Stimulated activated CD8-positive, alpha-beta memory T cell treated with anti-CD3 and anti-CD28 coated beads, Interleukin-15, amount 100 ng/mL, for 24 hours (primary cell): ENCODE measurements around the gene ACACB.

ENCODE experiments used
- DNase-seq: peaks from one replicate; pipeline ENCODE4 v3.0.0-alpha.2; 2020; ENCODE audit warnings: low read depth

Gene ACACB

GRCh38 chr12:109278912-109279311, 162.5 kb downstream of the ACACB start:
- DNase-seq, result no peak

GRCh38 chr12:109279525-109279924, 163.1 kb downstream of the ACACB start:
- DNase-seq, result no peak

GRCh38 chr12:109281452-109281851, 165.1 kb downstream of the ACACB start:
- DNase-seq, result no peak

GRCh38 chr12:109284392-109284791, 168.0 kb downstream of the ACACB start:
- DNase-seq, result no peak

GRCh38 chr12:109286252-109286651, 169.9 kb downstream of the ACACB start:
- DNase-seq, result no peak

- no peak for DNase-seq
These were observed 170.3 kb downstream of the ACACB start for GRCh38 chr12:109286652-109287051.

GRCh38 chr12:109287181-109287580, 170.8 kb downstream of the ACACB start:
- no peak for DNase-seq

GRCh38 chr12:109287811-109288469, 171.6 kb downstream of the ACACB start:
- no peak for DNase-seq

GRCh38 chr12:109288571-109288970, 172.2 kb downstream of the ACACB start:
- no peak for DNase-seq

- DNase-seq, result no peak
These were observed 172.6 kb downstream of the ACACB start for GRCh38 chr12:109289004-109289403.

- DNase-seq, result no peak
These were observed 173.2 kb downstream of the ACACB start for GRCh38 chr12:109289551-109289950.

- DNase-seq, result no peak
These were observed 173.7 kb downstream of the ACACB start for GRCh38 chr12:109290061-109290460.

GRCh38 chr12:109291117-109291516, 174.7 kb downstream of the ACACB start:
- no peak for DNase-seq

- DNase-seq, result no peak
These were observed 175.3 kb downstream of the ACACB start for GRCh38 chr12:109291521-109292341.

GRCh38 chr12:109292342-109292711, 175.9 kb downstream of the ACACB start:
- no peak for DNase-seq

- DNase-seq, result no peak
These were observed 176.7 kb downstream of the ACACB start for GRCh38 chr12:109293106-109293505.

GRCh38 chr12:109294286-109294796, 178.0 kb downstream of the ACACB start:
- no peak for DNase-seq

GRCh38 chr12:109295764-109296425, 179.5 kb downstream of the ACACB start:
- DNase-seq, result no peak

GRCh38 chr12:109296431-109296830, 180.0 kb downstream of the ACACB start:
- DNase-seq, result no peak

GRCh38 chr12:109299849-109300248, 183.5 kb downstream of the ACACB start:
- DNase-seq, result no peak

GRCh38 chr12:109301643-109302168, 185.3 kb downstream of the ACACB start:
- no peak for DNase-seq

GRCh38 chr12:109302358-109302757, 186.0 kb downstream of the ACACB start:
- no peak for DNase-seq

GRCh38 chr12:109302770-109303169, 186.4 kb downstream of the ACACB start:
- no peak for DNase-seq
